NCI-H1436 (cell line): ENCODE measurements around the gene EIF4G3.
"Not testable (repeated sequence)": the region's sequence is repeated elsewhere in the genome, so short reads cannot be mapped to it uniquely, and the experiment has no call there.

Experiments
- DNase-seq: peaks from one replicate; lab custom pipeline; 2025; lab: John Stamatoyannopoulos, UW

The EIF4G3 gene

DNA sequence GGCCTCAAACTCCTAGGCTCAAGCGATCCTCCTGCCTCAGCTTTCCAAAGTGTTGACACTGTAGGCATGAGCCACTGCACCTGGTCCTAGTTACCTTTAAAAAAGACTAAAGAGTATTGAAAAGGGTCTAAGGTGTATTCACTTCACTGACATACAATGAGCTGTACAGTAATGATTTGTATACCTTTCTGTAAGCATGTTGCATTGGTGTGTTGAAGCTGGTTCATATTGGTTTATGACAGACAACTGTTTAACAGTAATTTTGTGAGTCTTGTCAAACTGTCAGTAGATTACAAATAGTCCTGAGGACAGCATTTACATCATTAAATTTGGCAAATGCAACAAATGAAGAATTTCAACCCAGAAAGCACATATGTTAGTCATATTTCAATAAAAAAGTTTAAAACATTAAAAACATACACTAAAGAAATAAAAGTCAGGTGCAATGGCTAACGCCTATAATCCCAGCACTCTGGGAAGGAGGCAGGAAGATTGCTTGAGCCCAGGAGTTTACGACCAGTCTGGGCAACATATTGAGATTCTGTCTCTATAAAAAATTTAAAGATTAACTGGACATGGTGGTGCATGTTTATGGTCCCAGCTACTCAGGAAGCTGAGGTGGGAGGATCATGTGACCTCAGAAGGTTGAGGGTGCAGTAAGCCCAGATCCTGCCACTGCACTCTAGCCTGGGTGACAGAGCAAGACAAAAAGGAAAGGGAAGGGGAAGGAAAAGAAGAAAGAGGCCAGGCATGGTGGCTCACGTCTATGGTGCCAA is 301.3 kb downstream of the EIF4G3 start:
- no peak for DNase-seq

DNA sequence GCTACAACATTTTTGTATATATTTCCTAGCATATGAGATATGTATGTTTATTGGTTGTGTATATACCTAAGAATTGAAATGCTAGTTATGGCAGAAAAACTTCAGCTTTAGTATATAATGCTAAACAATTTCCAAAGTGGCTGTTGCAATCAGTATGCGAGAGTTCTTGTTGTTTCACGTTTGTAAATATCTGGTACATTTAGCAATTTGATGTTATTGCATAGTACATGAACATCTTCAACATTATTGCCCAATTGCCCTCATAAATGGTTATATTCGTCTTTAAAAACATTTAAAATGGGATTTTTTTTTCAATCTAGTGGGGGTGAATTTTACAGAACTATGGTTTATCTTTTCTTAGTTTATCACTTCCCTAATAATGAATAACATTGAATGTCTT is 303.4 kb downstream of the EIF4G3 start:
- DNase-seq = no peak

DNA sequence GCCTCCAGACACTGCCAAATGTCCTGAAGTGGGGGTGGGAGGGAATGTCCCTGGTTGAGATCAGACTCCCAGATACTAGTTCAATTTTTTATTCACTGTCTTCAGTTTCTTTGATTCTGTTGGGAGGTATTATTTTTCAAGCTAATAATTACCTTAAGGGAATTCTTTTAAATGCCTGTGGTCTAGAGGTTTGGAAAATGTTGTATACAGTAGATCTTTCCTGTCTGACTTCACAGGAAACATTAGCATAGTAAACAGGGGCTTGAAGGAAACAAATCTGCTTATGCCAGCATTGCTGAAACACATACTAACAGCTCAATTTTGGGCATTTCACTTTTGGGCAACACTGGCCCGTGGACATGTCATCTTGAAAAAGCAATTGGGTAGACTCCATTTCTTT is 305.3 kb downstream of the EIF4G3 start:
- no peak for DNase-seq

DNA sequence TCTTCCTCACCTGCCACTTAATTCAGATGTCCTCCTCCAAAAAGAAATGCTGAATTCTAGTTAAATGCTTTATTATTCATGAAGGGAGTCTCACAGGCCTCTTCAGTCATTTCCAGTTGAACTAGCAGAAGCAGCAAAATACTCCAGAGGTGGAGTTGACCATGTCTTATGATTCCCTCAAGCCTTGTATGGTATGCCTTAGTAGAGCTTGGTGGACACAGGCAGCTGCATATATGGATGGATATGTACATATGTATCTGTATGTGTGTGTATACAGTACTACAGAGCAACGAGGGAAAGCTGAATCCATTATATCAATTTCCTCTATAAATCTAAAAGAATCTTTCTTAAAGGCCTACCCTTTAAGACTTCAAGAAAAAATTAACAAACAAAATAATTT is 306.0 kb downstream of the EIF4G3 start:
- DNase-seq = no peak

DNA sequence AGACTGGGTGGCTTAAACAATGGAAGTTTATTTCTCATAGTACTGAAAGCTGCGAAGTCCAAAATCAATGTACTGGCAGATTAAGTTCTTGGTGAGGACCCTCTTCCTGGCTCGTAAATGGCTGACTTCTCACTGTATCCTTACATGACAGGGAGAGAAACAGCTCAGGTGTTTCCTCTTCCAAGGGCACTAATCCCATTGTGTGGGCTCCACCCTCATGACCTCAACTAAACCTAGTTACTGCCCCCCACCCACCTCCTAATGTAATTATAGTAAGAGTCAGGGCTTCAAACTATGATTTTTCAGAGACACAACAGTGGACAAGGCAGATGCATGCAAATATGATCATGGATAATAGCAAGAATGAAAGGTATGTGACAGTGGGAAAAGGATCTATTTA is 308.4 kb downstream of the EIF4G3 start:
- no peak for DNase-seq

DNA sequence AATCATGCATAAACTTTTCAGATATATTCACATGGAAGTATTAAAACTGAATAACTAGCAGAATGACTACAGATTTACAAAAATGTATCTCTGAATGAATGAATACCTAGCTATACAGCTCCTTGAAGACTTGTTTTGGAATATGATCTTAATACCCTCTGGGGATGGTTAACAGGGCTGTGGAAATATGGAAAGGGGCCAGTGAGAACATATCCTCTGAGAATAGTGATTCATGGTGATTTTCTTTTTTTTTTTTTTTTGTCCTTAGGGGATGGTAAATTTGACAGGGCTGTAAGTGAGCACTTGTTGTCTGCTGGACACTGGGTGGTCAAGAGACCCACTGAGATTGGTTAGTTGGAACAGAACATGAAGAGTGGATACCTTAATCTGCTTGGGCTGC is 308.9 kb downstream of the EIF4G3 start:
- no peak for DNase-seq

DNA sequence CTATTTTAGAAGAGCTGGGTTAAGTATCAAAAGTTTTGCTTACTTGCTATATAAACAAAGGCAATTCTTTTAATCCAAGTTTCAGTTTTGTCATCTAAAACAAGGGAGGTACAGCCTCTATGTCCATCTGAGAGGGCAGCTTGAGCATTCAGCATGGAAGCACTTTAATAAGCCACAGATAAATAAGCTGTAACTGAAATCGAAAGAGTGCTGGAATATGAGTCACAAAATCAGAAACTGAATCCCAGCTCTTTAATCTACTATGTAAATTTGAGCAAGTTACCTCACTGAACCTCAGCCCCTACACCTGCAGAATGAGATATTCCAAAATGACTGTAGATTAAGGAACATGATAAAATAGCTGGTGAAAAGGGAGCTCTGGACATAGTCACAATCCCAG is 309.6 kb downstream of the EIF4G3 start:
- DNase-seq = no peak

DNA sequence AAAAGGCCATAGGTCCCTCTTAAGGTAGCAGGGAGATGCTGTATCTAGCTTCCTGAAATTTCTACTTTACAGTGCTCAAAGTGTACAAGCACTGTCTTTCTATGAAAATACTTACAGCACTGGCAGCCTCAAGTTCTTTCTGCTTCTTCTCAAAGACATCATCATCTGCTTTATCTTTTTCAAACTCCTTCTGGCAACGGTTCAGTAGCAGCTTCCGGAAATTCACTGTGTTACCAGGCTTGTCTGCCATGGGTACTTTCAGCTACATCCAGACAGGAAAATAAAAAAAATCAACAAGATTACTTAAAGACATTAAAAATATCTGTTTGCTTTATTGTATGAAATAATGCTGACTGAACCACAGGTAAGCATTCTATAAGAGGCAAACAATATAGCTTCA is 311.7 kb downstream of the EIF4G3 start:
- no peak for DNase-seq

DNA sequence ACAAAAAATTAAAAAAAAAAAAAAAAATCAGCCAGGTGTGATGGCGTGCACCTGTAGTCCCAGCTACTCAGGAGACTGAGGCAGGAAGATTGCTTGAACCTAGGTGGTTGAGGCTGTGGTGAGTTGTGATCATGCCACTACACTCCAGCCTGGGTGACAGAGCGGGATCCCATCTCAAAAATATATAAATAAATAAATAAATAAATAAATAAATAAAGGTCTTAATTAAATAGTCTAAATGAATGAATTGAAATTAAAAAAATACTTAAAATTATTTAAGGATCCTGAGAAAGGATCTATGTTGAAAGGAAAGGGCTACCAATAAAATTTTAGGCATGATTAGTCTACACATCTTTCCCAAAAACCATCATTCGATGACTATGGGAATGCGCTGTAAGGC is 322.2 kb downstream of the EIF4G3 start:
- DNase-seq = no peak

DNA sequence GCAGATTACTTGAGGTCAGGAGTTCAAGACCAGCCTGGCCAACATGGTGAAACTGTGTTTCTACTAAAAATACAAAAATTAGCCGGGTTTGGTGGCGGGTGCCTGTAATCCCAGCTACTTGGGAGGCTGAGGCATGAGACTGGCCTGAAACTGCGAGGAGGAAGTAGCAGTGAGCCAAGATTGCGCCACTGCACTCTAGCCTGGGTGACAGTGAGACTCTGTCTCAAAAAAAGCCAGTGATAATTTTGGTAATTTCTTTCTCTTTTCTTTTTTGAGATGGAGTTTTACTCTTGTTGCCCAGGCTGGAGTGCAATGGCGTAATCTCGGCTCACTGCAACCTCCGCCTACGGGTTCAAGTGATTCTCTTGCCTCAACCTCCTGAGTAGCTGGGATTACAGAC is 324.9 kb downstream of the EIF4G3 start:
- DNase-seq = not testable (repeated sequence)

DNA sequence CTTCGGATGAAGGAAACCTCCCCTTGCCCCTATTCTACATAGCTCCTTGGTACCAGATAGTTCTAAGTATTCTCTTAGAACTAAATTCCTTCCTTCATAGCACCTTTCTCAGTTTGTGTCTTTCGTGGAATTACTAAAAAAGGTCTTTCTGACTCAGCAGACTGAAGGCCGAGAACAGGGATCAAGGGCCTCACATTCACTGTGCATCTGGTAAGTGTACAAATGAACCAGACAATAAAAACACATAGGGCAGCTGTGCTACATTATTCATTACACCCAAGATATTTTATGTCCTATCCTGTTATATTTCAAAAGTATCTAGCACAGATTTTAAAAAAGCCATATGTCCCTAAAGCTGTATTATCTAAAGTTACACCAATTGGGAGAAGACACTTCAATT is 326.7 kb downstream of the EIF4G3 start:
- no peak for DNase-seq

DNA sequence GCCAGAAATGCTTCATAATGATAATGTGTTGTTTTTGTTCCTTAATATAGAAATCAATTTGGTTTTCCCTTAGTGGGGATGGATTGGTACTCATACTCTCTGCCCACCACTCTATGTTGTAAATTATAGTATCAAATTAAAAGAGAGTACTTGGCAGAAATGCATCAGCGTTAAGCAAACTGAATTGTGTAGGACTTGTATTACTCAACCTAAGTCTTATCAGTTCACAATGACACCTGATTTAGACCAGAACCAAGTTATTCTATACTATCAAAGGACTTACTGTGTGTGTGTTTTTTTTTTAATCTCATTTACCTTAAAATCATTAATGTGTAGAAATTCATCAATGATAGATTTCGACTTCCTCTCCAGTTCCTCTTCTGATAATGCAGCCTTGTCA is 327.6 kb downstream of the EIF4G3 start:
- no peak for DNase-seq

DNA sequence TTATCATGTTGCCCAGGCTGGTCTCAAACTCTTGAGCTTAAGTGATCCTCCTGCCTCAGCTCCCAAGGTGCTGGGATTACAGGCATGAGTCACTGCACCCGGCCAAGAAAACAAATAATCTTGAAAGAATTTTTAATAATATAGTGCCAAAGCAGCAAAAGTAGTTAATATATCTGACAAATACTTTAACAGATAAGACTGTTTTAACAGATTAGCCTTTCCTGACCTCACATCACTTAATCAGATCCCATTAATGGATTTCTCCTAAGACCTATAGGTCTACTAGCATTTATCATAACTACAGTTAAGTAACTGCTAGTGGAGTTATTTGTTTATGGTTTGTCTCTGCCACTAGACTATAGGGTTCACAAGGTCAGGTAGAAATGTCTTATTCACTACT is 328.5 kb downstream of the EIF4G3 start:
- DNase-seq = no peak

DNA sequence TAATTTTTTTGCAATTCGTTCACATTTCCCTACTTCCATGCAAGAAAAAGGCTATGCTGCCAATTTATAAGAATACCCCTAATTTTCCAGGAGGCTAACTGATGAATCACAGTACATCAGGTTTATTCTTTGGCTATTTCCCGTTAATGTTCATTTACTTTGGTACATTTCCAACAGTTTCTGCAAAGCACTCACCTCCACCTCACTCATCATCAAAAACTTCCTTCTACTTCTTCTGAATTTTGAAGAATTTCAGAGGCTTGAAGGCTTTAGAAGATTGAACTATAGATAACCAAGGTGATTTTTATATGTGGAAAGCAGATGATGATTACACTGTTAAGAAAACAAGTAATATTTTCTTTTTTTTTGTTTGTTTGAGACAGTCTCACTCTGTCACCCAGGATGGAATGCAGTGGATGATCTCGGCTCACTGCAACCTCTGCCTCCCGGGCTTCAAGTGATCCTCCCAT is 329.1 kb downstream of the EIF4G3 start:
- no peak for DNase-seq

DNA sequence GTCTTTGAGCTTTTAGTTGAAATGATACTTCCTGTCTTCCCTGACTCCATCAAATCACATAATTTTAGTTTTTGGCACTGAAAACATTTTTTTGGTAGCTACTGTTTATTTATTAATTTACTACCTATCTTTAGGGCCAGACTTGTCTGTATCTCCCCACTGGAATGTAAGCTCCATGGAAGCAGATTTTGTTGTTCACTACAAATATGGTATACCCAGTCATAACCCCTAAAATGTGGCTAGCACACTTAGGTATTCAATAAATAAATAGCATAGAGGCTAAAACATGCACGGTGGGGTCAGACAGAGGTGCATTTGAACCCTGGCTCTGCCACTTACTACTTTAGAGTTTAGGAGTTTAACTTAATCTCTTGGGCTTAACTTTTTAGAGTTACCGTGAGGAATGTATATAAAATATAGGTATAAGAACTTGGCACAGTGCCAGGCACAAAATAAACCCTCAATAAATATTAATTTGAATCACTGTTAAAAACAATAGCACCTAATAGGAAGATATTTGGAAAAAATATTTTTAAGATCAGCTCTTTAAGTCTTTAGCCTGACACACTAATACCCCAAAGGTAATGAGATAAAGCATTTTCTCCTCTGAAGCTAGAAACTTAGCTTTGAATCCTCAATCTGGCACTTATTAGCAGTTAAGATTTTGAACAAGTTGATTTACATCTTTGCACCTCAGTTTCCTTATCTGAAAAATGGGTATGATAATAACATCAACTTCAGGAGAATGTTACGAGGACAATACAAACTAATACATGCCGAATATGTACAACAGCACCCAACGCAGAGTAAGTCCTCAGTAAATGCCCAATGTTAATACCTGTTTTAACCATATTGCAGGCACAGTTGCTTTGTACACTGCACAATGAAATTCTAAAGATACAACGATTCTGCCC is 330.0 kb downstream of the EIF4G3 start:
- no peak for DNase-seq

DNA sequence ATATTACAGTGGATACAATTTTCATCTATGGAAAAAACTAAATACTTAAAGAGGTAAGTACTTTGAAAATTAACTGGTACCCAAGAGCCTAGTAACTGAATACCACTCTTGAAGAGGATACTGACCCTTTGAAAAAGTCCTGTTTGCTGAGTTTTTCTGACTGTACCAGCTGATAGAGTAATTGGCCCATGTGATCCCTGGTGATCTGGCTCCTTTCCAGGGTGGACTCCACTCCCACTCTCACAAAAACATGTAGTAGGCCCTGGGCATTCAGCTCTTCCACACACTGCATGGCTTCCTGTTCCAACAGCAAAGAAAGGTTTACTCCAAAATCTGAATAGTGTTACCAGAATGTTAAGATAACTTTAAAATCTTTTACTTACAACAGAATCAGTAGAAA is 336.0 kb downstream of the EIF4G3 start:
- DNase-seq = no peak

DNA sequence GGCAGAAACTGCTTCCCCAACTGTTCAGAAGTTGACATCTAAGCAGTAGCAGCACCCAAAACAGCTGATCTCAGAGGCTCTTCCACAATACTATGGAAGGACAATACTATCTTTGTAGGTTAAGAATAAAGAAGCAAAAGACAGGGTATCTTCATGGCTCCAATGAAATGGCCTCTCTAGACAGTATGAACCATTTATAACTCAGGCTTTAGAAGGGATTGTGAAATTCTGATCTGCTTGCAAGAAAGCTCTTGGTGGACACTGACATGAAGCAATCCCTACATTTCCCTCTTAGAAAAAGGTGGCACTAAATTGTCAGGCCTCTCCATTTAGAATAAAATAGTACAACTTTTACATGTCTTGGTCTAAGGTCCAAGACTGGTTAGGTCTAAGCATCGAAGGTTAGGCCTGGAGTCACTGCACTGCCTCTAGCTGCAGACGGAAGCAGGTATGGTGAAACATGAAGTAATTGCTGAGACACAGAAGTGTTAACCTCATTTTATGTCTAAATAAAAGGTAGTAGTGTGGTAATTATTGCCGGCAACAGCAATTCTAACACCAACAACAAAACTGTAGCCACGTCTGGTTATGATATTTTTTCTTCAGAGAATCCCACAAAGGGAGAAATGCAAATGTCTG is 339.0 kb downstream of the EIF4G3 start:
- no peak for DNase-seq

DNA sequence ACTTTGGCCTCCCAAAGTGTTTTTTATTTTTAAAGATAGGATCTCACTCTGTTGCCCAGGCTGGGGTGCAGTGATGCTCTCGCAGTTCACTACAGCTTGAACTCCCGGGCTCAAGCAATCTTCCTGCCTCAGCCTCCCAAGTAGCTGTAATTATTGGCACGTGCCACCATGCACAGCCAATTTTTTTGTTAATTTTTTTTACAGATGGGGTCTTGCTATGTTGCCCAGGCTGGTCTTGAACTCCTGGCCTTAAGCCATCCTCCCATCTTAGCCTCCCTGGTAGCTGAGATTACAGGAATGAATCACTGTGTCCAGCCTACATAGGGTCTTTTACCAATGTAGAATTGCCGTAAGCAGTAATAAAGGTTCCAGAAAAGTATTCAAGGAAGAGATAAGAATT is 340.5 kb downstream of the EIF4G3 start:
- no peak for DNase-seq

DNA sequence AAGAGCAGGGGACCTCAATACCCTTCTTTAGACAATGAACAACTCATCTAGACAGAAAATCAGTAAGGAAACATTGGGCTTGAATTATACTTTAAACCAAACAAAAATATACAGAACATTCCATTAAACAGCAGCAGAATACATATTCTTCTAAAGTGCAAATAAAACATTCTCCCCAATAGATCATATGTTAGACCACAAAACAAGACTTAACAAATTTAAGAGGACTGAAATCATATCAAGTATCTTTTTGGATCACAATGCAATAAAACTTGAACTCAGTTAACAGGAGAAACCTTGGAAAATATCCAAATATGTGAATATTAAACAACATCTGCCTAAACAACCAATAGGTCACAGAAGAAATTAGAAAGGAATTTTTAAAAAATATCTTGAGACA is 341.9 kb downstream of the EIF4G3 start:
- no peak for DNase-seq

DNA sequence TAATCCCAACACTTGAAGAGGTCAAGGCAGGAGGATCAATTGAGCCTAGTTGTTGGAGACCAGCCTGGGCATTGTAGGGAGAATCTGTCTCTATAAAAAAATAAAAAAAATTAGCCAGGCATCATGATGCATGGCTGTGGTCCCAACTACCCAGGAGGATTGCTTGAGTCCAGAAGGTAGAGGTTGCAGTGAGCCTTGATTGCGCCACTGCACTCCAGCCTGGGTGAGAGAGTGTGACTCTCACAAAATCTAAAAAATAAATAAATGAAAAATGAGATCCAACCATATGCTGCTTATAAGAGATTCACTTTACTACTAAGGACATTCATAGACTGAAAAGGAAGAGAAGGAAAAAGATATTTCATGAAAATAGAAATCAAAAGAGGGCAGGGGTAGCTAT is 342.5 kb downstream of the EIF4G3 start:
- DNase-seq = no peak

DNA sequence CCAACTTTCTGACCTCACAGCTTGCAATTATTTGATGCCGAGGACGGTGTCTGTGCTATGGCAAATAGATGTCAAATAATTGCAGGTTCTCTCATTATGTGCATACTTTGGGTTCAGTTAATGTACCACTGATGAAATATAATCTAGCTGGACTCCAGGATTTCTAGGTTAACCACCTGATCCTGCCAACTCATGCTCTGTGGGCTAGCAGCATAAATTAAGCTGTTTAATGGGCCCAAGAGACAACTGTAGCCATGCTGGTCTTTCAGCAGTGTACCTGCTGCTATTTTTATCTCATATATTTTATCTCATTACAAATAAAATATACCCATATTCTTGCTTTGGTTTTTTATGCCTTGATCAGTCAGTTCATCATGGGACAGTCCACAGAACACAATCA is 346.3 kb downstream of the EIF4G3 start:
- DNase-seq = no peak

DNA sequence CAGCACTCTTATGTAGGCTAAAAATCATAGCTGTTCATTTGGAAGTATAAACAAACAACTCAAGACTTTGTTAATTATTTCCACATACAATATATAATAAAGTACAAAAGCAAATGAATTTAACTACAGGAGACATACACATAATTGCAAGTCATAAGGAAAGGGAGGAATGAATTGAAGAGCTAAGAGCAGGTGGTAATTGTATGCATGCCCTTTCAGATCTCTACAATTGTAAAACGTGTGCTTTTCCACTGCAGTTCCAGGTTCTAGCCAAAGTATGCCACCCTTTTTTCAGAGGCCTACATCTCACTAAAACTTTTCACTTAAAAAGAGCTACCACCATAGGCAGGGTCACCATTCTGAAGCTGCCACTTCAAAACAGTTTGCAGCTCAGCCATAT is 346.8 kb downstream of the EIF4G3 start:
- no peak for DNase-seq

DNA sequence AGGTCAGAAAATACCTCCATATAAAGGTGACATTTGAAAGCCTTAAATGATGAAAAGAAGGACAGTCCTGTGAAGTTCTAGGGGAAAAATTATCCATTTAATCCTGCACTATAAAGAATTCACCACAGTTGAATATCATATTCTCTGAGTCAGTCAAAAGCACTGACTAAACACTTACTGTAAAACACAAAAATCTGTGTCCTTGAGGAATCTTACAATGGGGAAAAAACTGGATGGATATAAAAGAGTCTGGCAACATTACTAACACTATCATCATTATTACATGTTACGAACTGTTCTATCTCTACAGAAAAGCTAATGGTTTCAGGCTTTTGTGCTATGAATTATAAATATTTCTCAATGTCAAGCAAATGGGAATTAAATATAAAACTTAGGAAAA is 347.2 kb downstream of the EIF4G3 start:
- no peak for DNase-seq
